K562 (cell line): ENCODE data around the gene TRMT1. TPM values are rescaled to one million over a fixed set of nuclear protein-coding genes. Genes with fewer than 3 reads are reported as not detected.

ENCODE experiments used
- ATAC-seq: fragments of 200-7000 bp; cut with Tn5 transposase; 3 replicates; pipeline ENCODE4 v1.9.1; 2020; ENCODE audit warnings: moderate library complexity
- BruUV-seq: library from RNA; stranded (reverse); fragments of 400-500 nt; replicated peaks from 2 replicates; lab custom pipeline; 2021; lab: Mats Ljungman, UMichigan
- CTCF ChIA-PET: fragments of 300-600 bp; formaldehyde crosslinking; extraction: SDS; loops from one replicate; lab custom pipeline; 2021; ENCODE audit warnings: low intra/inter-chr PET ratio; lab: Yijun Ruan, JAX
- POLR2A ChIA-PET: fragments of 300-600, 350-650 bp; sonication (Branson Sonifier 250); formaldehyde crosslinking; extraction: SDS; loops from one replicate; lab custom pipeline; 2021; ENCODE audit warnings: antibody characterized with exemption, inconsistent platforms; lab: Yijun Ruan, JAX
- DNase-seq, 4 experiments: peaks; one replicate each; pipeline versions ENCODE4 v3.0.0 to v3.0.0-alpha.2; 2011 to 2018; ENCODE audit warnings: low spot score in 3 of 4, mixed read lengths in 3 of 4; ENCODE audit errors: extremely low read depth in 1 of 4
- FAIRE-seq: peaks from 2 replicates; lab custom pipeline; 2011; peaks lifted over from hg19 to GRCh38; lab: Jason Lieb, UNC
- H2AFZ ChIP-seq: 2 replicates; pipeline ENCODE4 v1.6.0; 2011; ENCODE audit warnings: low read depth, low read length, control low read depth, inconsistent platforms
- H3K27ac ChIP-seq: fragments of 200-600 bp; 3 replicates; pipeline ENCODE4 v1.8.0; 2011; ENCODE audit warnings: low read depth, mild to moderate bottlenecking, control low read depth, inconsistent platforms, low read length, moderate library complexity, mixed read lengths; ENCODE audit errors: extremely low read depth
- H3K27me3 ChIP-seq, 2 experiments: fragments of 300-600 bp in 1 of 2; 2 replicates in 1 of 2; 3 replicates in 1 of 2; pipeline versions ENCODE4 v1.6.0 to v1.8.0; 2011; ENCODE audit warnings: inconsistent platforms in 2 of 2, low read length in 2 of 2, mild to moderate bottlenecking in 1 of 2, mixed read lengths in 1 of 2, moderate library complexity in 1 of 2; ENCODE audit not compliant: control insufficient read depth in 2 of 2, insufficient read depth in 2 of 2
- H3K36me3 ChIP-seq: fragments of 300-600 bp; 3 replicates; pipeline ENCODE4 v1.8.0; 2011; ENCODE audit warnings: mild to moderate bottlenecking, low read length, inconsistent platforms; ENCODE audit not compliant: control insufficient read depth, insufficient read depth
- H3K4me1 ChIP-seq, 2 experiments: fragments of 200-600 bp in 1 of 2; replicated peaks in 1 of 2; 2 replicates in 1 of 2; 3 replicates in 1 of 2; pipeline versions ENCODE4 v1.5.1 to v1.8.0; 2011; ENCODE audit warnings: inconsistent platforms in 2 of 2, low read length in 2 of 2, mild to moderate bottlenecking in 1 of 2, mixed read lengths in 1 of 2, moderate library complexity in 1 of 2; ENCODE audit not compliant: control insufficient read depth in 2 of 2, insufficient read depth in 2 of 2
- H3K4me2 ChIP-seq: 2 replicates; pipeline ENCODE4 v1.6.1; 2011; ENCODE audit warnings: low read length, control low read depth, inconsistent platforms, mixed read lengths; ENCODE audit not compliant: insufficient read depth
- H3K4me3 ChIP-seq: fragments of 200-600 bp; sonication (generic), shearing (Covaris generic); 2 replicates; pipeline ENCODE4 v1.5.1; 2016; ENCODE audit warnings: control low read depth, inconsistent platforms
- H3K79me2 ChIP-seq: fragments of 200-600 bp; 3 replicates; pipeline ENCODE4 v1.8.0; 2011; ENCODE audit warnings: low read length, inconsistent platforms; ENCODE audit not compliant: control insufficient read depth, insufficient read depth
- H3K9ac ChIP-seq, 2 experiments: 2 replicates each; pipeline versions ENCODE4 v1.6.0 to v1.6.1; 2011; ENCODE audit warnings: low read depth in 2 of 2, low read length in 2 of 2, control low read depth in 1 of 2, inconsistent platforms in 1 of 2, mild to moderate bottlenecking in 1 of 2, mixed read lengths in 1 of 2; ENCODE audit not compliant: insufficient read depth in 1 of 2
- H3K9me1 ChIP-seq: one replicate; pipeline ENCODE4 v1.6.0; 2011; ENCODE audit warnings: inconsistent platforms, mild to moderate bottlenecking, low read length, moderate library complexity; ENCODE audit not compliant: control insufficient read depth, insufficient read depth
- H3K9me3 ChIP-seq: replicated peaks from 2 replicates; pipeline ENCODE4 v1.5.1; 2011; ENCODE audit warnings: low read depth, low read length, inconsistent platforms; ENCODE audit not compliant: control insufficient read depth, insufficient read depth
- H4K20me1 ChIP-seq: replicated peaks from 2 replicates; pipeline ENCODE4 v1.6.1; 2011; ENCODE audit warnings: low read length, inconsistent platforms, mixed read lengths; ENCODE audit not compliant: control insufficient read depth, insufficient read depth
- EGR1 ChIP-seq: fragments of 450-650 bp; conservative IDR thresholded peaks from 2 replicates; pipeline ENCODE4 v1.6.1; 2017; ENCODE audit warnings: mild to moderate bottlenecking
- FOXM1 ChIP-seq, 2 experiments: fragments of 450-650 bp in 1 of 2; sonication (generic) in 1 of 2; formaldehyde crosslinking in 1 of 2; IDR thresholded peaks; 2 replicates each; pipeline versions ENCODE4 v1.6.1 to v1.9.0; 2017 to 2022; ENCODE audit warnings: low read depth in 2 of 2, mild to moderate bottlenecking in 2 of 2, missing genetic modification reagents in 1 of 2, moderate library complexity in 1 of 2
- LARP7 ChIP-seq: fragments of 450-650 bp; IDR thresholded peaks from 2 replicates; pipeline ENCODE4 v1.6.1; 2016
- PATZ1 ChIP-seq: fragments of 250-450 bp; sonication (Bioruptor Pico); IDR thresholded peaks from 2 replicates; pipeline ENCODE4 v1.5.0; 2020; ENCODE audit warnings: mild to moderate bottlenecking, borderline replicate concordance
- PYGO2 ChIP-seq: fragments of 450-650 bp; IDR thresholded peaks from 2 replicates; pipeline ENCODE4 v1.6.1; 2016; ENCODE audit warnings: mild to moderate bottlenecking, missing genetic modification characterization, moderate library complexity, missing compliant biosample characterization
- RBM15 ChIP-seq: fragments of 200-400 bp; formaldehyde crosslinking; IDR thresholded peaks from 2 replicates; pipeline ENCODE4 v1.6.1; 2018; ENCODE audit warnings: mild to moderate bottlenecking, low read length, moderate library complexity; ENCODE audit not compliant: insufficient read depth
- TFAP4 ChIP-seq: sonication (generic); formaldehyde crosslinking; IDR thresholded peaks from 2 replicates; pipeline ENCODE4 v1.8.0; 2022; ENCODE audit warnings: missing genetic modification reagents, mild to moderate bottlenecking, moderate library complexity, borderline replicate concordance
- ZBTB26 ChIP-seq: fragments of 450-650 bp; formaldehyde crosslinking; IDR thresholded peaks from 2 replicates; pipeline ENCODE4 v1.4.0; 2022; ENCODE audit warnings: missing genetic modification characterization
- ZNF175 ChIP-seq: fragments of 200-800 bp; sonication (Bioruptor generic); IDR thresholded peaks from 2 replicates; pipeline ENCODE4 v1.6.1; 2016; ENCODE audit warnings: low read depth, mild to moderate bottlenecking, missing genetic modification characterization, missing compliant biosample characterization
- WGBS: fragments of 100-300 bp; shearing (Covaris generic); methylation state at CpG from one replicate; pipeline ENCODE4 v1.1.6; 2016; ENCODE audit warnings: low coverage, mixed read lengths; ENCODE audit not compliant: insufficient coverage; ENCODE audit errors: missing lambda C conversion rate; 5-methylcytosine and 5-hydroxymethylcytosine counted together
- in situ Hi-C: fragments of 300-500 bp; cut with MboI; formaldehyde crosslinking; loops from 4 replicates; pipeline ENCODE4 v1.15.0; 2018; ENCODE audit warnings: inconsistent platforms, mixed read lengths
- intact Hi-C: fragments of 100-400 bp; cut with micrococcal nuclease; formaldehyde crosslinking; loops from 2 replicates; pipeline ENCODE4 v1.14.2; 2022
- polyA plus RNA-seq, 8 experiments: library from polyadenylated mRNA; depleted of rRNA in 4 of 8; stranded (reverse) in 5 of 8; unstranded in 3 of 8; fragments of >200 nt; fragmentation: Nextera tagmentation in 2 of 8; fragmentation: Illumina TruSeq in 1 of 8; extraction: Ambion mirVana in 2 of 8; extraction: Trizol in 1 of 8; gene quantifications; 2 replicates each; pipeline versions ENCODE4 v1.2.1 to v1.2.3, GENCODE V29; 2011 to 2014; ENCODE audit warnings: inconsistent platforms in 1 of 8, missing spikeins in 1 of 8
- total RNA-seq, 7 experiments: library from RNA; depleted of rRNA in 6 of 7; stranded (reverse); fragments of >200 nt in 6 of 7; fragmentation: Illumina TruSeq in 2 of 7; extraction: Trizol in 2 of 7; gene quantifications; 2 replicates each; pipeline versions ENCODE4 v1.2.1 to v1.2.3, GENCODE V29; 2011 to 2021; ENCODE audit warnings: low replicate concordance in 1 of 7

TRMT1 gene
- total and polyA plus RNA-seq, 9 of the 15 experiments (the other 6 are each of a cell fraction or from before 2014, with no cell fraction given): 5.8 to 158 (median 54.3) TPM

GRCh38 chr19:13074378-13074777 is 42.2 kb downstream of the TRMT1 start:
- Histone ChIP-seq H3K9ac (peak overlapping the region in 1 of 2 experiments; percentile 33; a peak in 1 of 4 replicates), H3K4me1 (peaks cover 38 to 80% of the 10 kb centered on the region in 2 experiments), H3K36me3 (peaks cover 39% of the 10 kb centered on the region; the same call in 2 of the 3 replicates), H2AFZ (no peak overlapping the region), H3K4me2 (no peak overlapping the region), H3K27me3 (no peaks in the 10 kb centered on the region), H3K4me3 (no peak overlapping the region), H3K9me1 (peaks cover under 1% of the 10 kb centered on the region), H3K27ac (no peak overlapping the region), H3K79me2 (peaks cover 15% of the 10 kb centered on the region; the same call in 2 of the 3 replicates), H3K9me3 (no peaks in the 10 kb centered on the region), H4K20me1 (no peaks in the 10 kb centered on the region)
- FAIRE-seq: peak; percentile 76
- TF ChIP-seq EGR1 (peak; percentile 80), LARP7 (no peak), FOXM1 (IDR thresholded peaks at IDR 0.05; ENCODE audit: low read depth) (no peak), FOXM1 (CRISPR knock-in tag; IDR thresholded peaks at IDR 0.05; ENCODE audit: low read depth) (no peak)
- intact Hi-C loops (no loop called here), in situ Hi-C loops (no loop called here)
- no peak for ATAC-seq
- no TSS peak for BruUV-seq
- CTCF ChIA-PET: interaction anchor here (0.6 kb wide), 1 partner anchor 20 kb away, joined by 3 read pairs; no protein-coding TSS in a partner anchor
- 82% methylated on average over 2 of the region's 4 CpGs for WGBS
- DNase-seq: peak; percentile 38 to 56 (median 44)
- POLR2A ChIA-PET: interaction anchor here (0.6 to 1.5 kb wide), 2 partner anchors 16 to 191 kb away, joined by 3 to 4 read pairs; no protein-coding TSS in a partner anchor

- H3K4me2 ChIP-seq: no peak overlapping the region
- in situ Hi-C loops (no loop called here), intact Hi-C loops (no loop called here)
- peaks cover 40 to 80% of the 10 kb centered on the region in 2 experiments for H3K4me1 ChIP-seq
- no peak overlapping the region for H3K27ac ChIP-seq
- 88% methylated on average over 5 of the region's 5 CpGs for WGBS
- POLR2A ChIA-PET: interaction anchor here (0.6 to 1.5 kb wide), 4 partner anchors 15 to 82 kb away, joined by 3 to 5 read pairs (median 4); no protein-coding TSS in a partner anchor
- H2AFZ ChIP-seq: no peak overlapping the region
- no peaks in the 10 kb centered on the region for H3K9me3 ChIP-seq
- no peak for TF ChIP-seq PATZ1 (CRISPR knock-in tag)
- TF ChIP-seq TFAP4 (CRISPR knock-in tag): no peak
- TF ChIP-seq RBM15: no peak
- no peak for TF ChIP-seq ZNF175
- no peak for TF ChIP-seq ZBTB26
- TF ChIP-seq PYGO2: no peak
- H3K9ac ChIP-seq: no peak overlapping the region
- no peaks in the 10 kb centered on the region for H4K20me1 ChIP-seq
- peaks cover 5% of the 10 kb centered on the region for H3K9me1 ChIP-seq
- H3K4me3 ChIP-seq: no peak overlapping the region
- no TSS peak for BruUV-seq
- FAIRE-seq (peak; percentile 56), ATAC-seq (no peak), DNase-seq (no peak)
- H3K79me2 ChIP-seq: peaks cover 19% of the 10 kb centered on the region; the same call in 2 of the 3 replicates
- peaks cover 37% of the 10 kb centered on the region; the same call in 2 of the 3 replicates for H3K36me3 ChIP-seq
- no peaks in the 10 kb centered on the region for H3K27me3 ChIP-seq
- CTCF ChIA-PET: no interaction called here
These were observed 43.3 kb downstream of the TRMT1 start for GRCh38 chr19:13073263-13073662.
